Omental fat pad (tissue), 4 donors: ENCODE results near the gene PFDN1. TPM values are rescaled to one million over a fixed set of nuclear protein-coding genes. Genes with fewer than 3 reads are reported as not detected.

Experiments used
- ATAC-seq: fragments of 150-250 bp; one replicate; pipeline ENCODE4 v1.9.1; 2016; ENCODE audit warnings: mild to moderate bottlenecking, moderate library complexity; ENCODE audit not compliant: low FRiP score
- DNase-seq: peaks from one replicate; pipeline ENCODE4 v3.0.0-alpha.2; 2019; ENCODE audit warnings: low spot score
- total RNA-seq, 4 donors: library from RNA; depleted of rRNA; stranded (reverse); fragments of >200 nt; gene quantifications; one replicate each; pipeline ENCODE4 v1.1.0, GENCODE V29; 2016
- TF ChIP-seq, protein P1 (sequence below), 3 donors: fragments of 450-650 bp; IDR thresholded peaks; one replicate each; pipeline ENCODE4 v1.5.1; 2016 to 2017; ENCODE audit warnings: antibody characterized with exemption in 3 of 3, mild to moderate bottlenecking in 3 of 3, moderate library complexity in 2 of 3

The PFDN1 gene
- total RNA-seq, 4 donors from 2014 or later = 54.1 to 110 (median 88.6) TPM

DNA sequence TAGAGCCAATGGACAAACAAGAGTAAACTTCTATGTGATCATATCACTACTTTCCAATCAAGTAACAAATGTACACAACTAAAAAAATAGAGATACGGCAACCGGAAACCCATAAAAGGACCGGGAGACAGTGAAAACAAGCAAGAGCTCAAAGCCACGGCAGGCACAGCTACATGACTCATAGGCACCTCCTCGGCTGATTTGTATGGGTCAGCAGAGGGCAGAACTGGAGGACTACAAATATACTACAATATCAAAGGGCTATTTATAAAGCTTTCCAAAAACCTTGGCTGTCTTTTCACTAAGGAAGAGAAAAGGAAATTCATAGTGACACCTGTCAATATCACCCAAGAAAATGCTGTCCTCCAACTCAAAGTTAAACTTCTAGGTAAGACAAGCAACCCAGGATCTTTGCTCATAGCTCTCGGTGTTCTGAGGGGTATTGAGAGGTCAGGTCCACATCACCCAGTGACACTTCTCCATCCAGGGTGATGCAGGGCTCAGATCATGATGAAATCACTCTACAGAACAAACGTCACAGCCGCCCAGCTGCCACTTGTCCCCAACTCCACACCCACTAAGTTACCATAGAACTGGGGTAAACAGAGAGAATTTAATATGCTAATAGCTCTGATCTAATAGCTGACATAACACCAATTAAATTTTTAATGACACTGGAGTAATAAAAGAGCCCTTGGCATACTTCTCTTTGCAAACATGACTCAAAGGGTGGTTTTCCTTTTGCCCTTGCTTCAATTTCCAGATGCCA is 41.3 kb downstream of the PFDN1 start:
- peak; percentile 52 for DNase-seq
- TF ChIP-seq, protein P1, sequence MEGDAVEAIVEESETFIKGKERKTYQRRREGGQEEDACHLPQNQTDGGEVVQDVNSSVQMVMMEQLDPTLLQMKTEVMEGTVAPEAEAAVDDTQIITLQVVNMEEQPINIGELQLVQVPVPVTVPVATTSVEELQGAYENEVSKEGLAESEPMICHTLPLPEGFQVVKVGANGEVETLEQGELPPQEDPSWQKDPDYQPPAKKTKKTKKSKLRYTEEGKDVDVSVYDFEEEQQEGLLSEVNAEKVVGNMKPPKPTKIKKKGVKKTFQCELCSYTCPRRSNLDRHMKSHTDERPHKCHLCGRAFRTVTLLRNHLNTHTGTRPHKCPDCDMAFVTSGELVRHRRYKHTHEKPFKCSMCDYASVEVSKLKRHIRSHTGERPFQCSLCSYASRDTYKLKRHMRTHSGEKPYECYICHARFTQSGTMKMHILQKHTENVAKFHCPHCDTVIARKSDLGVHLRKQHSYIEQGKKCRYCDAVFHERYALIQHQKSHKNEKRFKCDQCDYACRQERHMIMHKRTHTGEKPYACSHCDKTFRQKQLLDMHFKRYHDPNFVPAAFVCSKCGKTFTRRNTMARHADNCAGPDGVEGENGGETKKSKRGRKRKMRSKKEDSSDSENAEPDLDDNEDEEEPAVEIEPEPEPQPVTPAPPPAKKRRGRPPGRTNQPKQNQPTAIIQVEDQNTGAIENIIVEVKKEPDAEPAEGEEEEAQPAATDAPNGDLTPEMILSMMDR (IDR thresholded peaks at IDR 0.05) = no peak
- ATAC-seq = peak; percentile 96

DNA sequence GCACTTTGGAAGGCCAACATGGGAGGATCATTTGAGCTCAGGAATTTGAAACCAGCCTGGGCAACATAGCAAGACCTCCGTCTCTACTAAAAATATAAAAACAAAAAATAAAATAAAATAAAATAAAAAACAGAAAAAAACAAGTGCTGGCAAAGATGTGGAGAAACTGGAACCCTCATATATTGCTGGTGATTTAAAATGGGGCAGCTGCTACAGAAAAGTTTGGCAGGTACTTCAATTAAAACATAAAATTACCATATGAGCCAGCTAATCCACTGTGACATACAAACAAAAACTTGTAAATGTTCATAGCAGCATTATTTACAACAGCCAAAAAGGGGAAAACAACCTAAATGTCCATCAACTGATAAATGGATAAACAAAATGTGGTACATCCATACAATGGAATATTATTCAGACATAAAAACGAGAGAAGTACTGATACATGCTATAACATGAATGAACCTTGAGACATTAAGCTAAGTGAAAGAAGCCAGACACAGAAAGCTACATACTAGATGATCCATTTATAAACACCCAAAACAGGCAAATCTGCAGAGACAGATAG is 42.7 kb downstream of the PFDN1 start:
- DNase-seq = no peak
- TF ChIP-seq, protein P1 (IDR thresholded peaks at IDR 0.05) = no peak
- no peak for ATAC-seq

DNA sequence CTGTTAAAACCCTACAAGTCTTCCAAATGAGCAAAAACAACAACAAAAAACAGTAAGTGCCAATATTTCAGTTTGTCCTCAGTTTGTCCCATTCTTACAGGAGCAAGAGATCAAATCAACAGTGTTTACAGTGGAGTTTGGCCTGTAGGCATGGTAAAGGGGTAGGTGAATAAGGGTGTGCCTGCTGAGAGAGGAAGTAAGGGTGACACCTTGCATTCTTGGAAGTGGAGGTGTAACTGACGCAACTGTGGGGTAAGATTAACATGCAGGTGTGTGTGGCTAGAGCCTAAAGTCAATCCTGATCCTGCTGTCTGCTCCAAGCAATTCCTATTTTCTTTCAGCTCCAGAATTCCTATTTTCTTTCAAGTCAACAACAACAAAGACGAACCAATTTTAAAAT is 43.4 kb downstream of the PFDN1 start:
- DNase-seq (no peak), ATAC-seq (no peak)
- TF ChIP-seq, protein P1 (IDR thresholded peaks at IDR 0.05) = no peak

DNA sequence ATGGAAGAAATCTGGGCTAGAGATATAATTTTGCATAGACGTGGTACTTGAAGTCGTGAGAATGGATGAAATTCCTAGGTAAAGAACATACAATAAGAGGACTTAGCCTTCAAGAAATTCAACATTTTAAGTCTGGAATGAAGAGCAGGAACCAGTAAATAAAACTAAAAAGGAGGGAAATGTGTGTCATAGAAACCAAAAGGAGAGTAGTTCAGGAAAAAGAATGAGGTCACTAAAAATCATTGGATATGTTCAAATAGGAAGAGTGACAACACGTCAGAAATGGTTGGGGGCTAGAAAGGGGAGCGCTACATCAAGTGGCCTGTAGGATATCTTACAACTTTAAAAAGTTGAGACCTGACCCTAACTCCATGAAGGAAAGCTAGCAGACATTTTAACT is 44.0 kb downstream of the PFDN1 start:
- DNase-seq = no peak
- no peak for ATAC-seq
- TF ChIP-seq, protein P1 (IDR thresholded peaks at IDR 0.05) = no peak

DNA sequence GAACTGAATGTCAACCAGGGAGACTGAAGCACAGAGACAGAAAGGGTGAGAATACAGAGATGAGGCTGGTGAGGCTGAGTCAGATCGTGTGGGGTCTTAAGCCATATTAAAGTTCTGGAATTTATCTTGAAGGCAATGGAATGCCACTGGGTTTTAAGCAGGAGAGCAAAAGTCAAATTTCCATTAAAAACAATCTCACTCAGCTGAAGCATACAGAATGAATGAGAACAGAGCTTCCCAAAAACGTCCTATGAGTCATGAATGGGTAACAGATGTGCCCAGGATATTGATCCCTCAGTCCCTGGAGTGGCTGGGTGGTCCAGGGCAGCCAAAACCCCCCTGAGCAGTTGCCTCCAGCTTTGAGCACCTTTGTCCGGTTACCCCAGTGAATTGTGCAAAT is 44.9 kb downstream of the PFDN1 start:
- ATAC-seq (no peak), DNase-seq (no peak)
- TF ChIP-seq, protein P1 (IDR thresholded peaks at IDR 0.05) = no peak

DNA sequence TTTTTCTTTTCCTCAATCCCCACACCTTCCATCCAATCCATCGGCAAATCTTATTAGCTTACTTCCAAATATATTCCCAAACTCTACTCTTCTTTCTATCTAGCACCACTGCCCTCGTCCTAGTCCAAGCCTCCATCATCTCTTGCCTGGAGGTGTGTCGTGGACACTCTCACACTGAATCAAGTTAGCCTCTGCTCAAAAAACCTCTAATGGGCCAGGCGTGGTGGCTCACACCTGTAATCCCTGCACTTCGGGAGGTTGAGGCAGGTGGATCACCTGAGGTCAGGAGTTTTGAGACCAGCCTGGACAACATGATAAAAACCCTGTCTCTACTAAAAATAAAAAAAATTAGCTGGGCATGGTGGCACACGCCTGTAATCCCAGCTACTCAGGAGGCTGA is 46.2 kb downstream of the PFDN1 start:
- no peak for ATAC-seq
- DNase-seq = no peak
- TF ChIP-seq, protein P1 (IDR thresholded peaks at IDR 0.05) = no peak
